A673 (cell line): ENCODE results near the gene TRNAU1AP.
"Not testable (repeated sequence)": the region's sequence is repeated elsewhere in the genome, so short reads cannot be mapped to it uniquely, and the experiment has no call there.

ENCODE experiments used
- CTCF ChIP-seq: fragments of 300-800, 200-600 bp; sonication (generic); conservative IDR thresholded peaks from 2 replicates; pipeline ENCODE4 v1.5.1; 2017; ENCODE audit warnings: low read depth, mild to moderate bottlenecking, antibody characterized with exemption, low read length, moderate library complexity, mixed read lengths
- EZH2 ChIP-seq: fragments of 200-600 bp; sonication (generic); IDR thresholded peaks from 2 replicates; pipeline ENCODE4 v1.6.1; 2017; ENCODE audit warnings: borderline replicate concordance, low read depth, mild to moderate bottlenecking, mixed read lengths, antibody characterized with exemption, low read length; ENCODE audit not compliant: poor library complexity, severe bottlenecking

DNA sequence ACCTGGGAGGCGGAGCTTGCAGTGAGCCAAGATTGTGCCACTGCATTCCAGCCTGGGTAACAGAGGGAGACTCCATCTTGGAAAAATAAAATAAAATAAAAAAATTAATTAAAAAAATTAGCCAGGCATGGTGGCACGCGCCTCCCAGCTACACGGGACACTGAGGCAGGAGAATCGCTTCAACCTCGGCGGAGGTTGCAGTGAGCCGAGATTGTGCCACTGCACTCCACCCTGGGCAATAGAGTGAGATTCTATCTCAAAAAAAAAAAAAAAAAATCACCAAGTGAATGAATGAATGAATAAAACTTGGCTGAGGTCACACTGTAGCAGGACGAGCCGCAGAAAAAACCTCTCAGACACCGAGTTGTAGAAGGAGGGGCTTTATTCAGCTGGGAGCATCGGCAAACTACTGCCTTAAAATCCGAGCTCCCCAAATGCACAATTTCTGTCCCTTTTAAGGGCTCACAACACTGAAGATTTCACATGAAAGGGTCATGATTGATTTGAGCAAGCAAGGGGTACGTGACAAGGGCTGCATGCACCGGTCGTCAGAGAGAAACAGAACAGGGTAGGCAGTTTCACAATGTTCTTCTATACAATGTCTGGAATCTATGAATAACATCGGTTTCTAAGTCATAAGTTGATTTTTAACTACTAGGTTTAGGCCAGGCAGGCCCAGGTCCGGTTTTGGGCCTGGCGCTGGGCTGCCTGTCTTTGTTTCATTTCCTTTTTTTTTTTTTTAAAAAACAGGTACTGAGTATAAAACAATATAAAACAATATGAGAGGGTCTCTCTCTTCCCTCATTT is 33.9 kb downstream of the TRNAU1AP start:
- not testable (repeated sequence) for TF ChIP-seq CTCF, EZH2
